ENCODE measurements around the gene TPD52L1.
A peak's percentile ranks its signal among the peaks of the same experiment; 100 is the strongest.

TPD52L1 gene

GRCh38 chr6:125201961-125202729, 48.6 kb downstream of the TPD52L1 start:
- no peak for TF ChIP-seq CTCF (IDR thresholded peaks at IDR 0.05; ENCODE audit: low read length, missing control alignments)

DNA sequence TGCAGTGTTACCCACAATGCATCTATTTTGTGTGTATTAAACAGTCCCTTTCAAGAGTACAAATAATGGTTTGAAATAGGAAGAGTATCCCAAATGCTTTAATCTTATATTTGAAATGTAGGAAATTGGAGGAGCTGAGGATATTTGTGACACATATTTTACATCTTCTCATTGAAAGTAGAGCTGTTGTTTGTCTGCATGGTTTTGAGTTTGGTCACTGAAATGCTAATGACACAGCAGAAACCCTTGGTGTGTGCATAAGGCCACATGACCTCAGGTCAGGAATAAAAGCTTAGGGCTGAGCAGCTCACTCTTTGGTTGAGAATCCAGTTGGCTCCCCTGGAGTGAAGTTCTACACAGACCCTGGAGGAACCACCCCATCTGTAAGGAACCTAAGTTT, 49.8 kb downstream of the TPD52L1 start:
- no peak for TF ChIP-seq CTCF (IDR thresholded peaks at IDR 0.05; ENCODE audit: low read length, missing control alignments)
- no peak for DNase-seq (ENCODE audit: low read depth)

More at GRCh38 chr6:125201961-125202729, 48.6 kb downstream of the TPD52L1 start:
- no peak overlapping the region for H3K4me3 ChIP-seq (replicated peaks; ENCODE audit: low read depth, low read length)
- peak; percentile 97 for DNase-seq (ENCODE audit: low read depth)

GRCh38 chr6:125205931-125206330, 52.4 kb downstream of the TPD52L1 start:
- TF ChIP-seq CTCF (IDR thresholded peaks at IDR 0.05; ENCODE audit: low read length, missing control alignments), result no peak
- no peak for DNase-seq (ENCODE audit: low read depth)
- no peak overlapping the region for H3K4me3 ChIP-seq (replicated peaks; ENCODE audit: low read depth, low read length)

More for the DNA sequence above, 49.8 kb downstream of the TPD52L1 start:
- no peak overlapping the region for H3K4me3 ChIP-seq (replicated peaks; ENCODE audit: low read depth, low read length)

GRCh38 chr6:125206389-125206788, 52.8 kb downstream of the TPD52L1 start:
- DNase-seq (ENCODE audit: low read depth), result no peak
- no peak for TF ChIP-seq CTCF (IDR thresholded peaks at IDR 0.05; ENCODE audit: low read length, missing control alignments)
- no peak overlapping the region for H3K4me3 ChIP-seq (replicated peaks; ENCODE audit: low read depth, low read length)

- no peak overlapping the region for H3K4me3 ChIP-seq (replicated peaks; ENCODE audit: low read depth, low read length)
- DNase-seq (ENCODE audit: low read depth), result peak; percentile 18
- TF ChIP-seq CTCF (IDR thresholded peaks at IDR 0.05; ENCODE audit: low read length, missing control alignments), result no peak
Observed at GRCh38 chr6:125207956-125208355, 54.4 kb downstream of the TPD52L1 start.

- TF ChIP-seq CTCF (IDR thresholded peaks at IDR 0.05; ENCODE audit: low read length, missing control alignments), result no peak
- no peak for DNase-seq (ENCODE audit: low read depth)
- no peak overlapping the region for H3K4me3 ChIP-seq (replicated peaks; ENCODE audit: low read depth, low read length)
Observed at GRCh38 chr6:125208625-125209249, 55.2 kb downstream of the TPD52L1 start.
